SJSA1 (cell line): ENCODE measurements around the gene MELK. TPM values are rescaled to one million over a fixed set of nuclear protein-coding genes. Genes with fewer than 3 reads are reported as not detected.
"Not testable (repeated sequence)": the region's sequence is repeated elsewhere in the genome, so short reads cannot be mapped to it uniquely, and the experiment has no call there.

ENCODE experiments used
- DNase-seq, 2 experiments: peaks; one replicate each; pipeline ENCODE4 v3.0.0-alpha.2; 2015 to 2020; ENCODE audit warnings: low spot score in 2 of 2, low read depth in 1 of 2
- H3K27ac ChIP-seq: fragments of 250-450 bp; sonication (Bioruptor Pico); 2 replicates; pipeline ENCODE4 v1.5.1; 2020; ENCODE audit warnings: mild to moderate bottlenecking, moderate library complexity
- H3K27me3 ChIP-seq: fragments of 250-450 bp; sonication (Bioruptor Pico); replicated peaks from 2 replicates; pipeline ENCODE4 v1.5.1; 2020; ENCODE audit warnings: mild to moderate bottlenecking, moderate library complexity
- H3K36me3 ChIP-seq: fragments of 250-450 bp; sonication (Bioruptor Pico); 2 replicates; pipeline ENCODE4 v1.5.1; 2020; ENCODE audit warnings: mild to moderate bottlenecking
- H3K4me1 ChIP-seq: fragments of 250-450 bp; sonication (Bioruptor Pico); replicated peaks from 2 replicates; pipeline ENCODE4 v1.6.1; 2021; ENCODE audit warnings: mild to moderate bottlenecking
- H3K4me3 ChIP-seq: fragments of 250-450 bp; sonication (Bioruptor Pico); 2 replicates; pipeline ENCODE4 v1.5.1; 2020; ENCODE audit warnings: mild to moderate bottlenecking
- H3K9me3 ChIP-seq: fragments of 250-450 bp; sonication (Bioruptor Pico); replicated peaks from 2 replicates; pipeline ENCODE4 v1.5.1; 2020; ENCODE audit warnings: mild to moderate bottlenecking
- total RNA-seq: library from RNA; depleted of rRNA; stranded (reverse); fragments of >200 nt; shearing (Covaris generic); gene quantifications from 2 replicates; pipeline ENCODE4 v1.2.3, GENCODE V29; 2014; rRNA removed

MELK gene
- 24.7 and 43.9 TPM in 2 replicates for total RNA-seq

GRCh38 chr9:36572515-36573418 lies at the start of gene MELK:
TSS of gene MELK (plus strand) at chr9:36572895. CDS start at chr9:36581682, 8,787 bp downstream.
- H3K27ac ChIP-seq, result peak within 1 kb of the TSS; percentile 77
- no peaks in the 10 kb centered on the region for H3K9me3 ChIP-seq
- peak within 1 kb of the TSS; percentile 67 for H3K4me3 ChIP-seq
- H3K27me3 ChIP-seq, result no peaks in the 10 kb centered on the region
- H3K36me3 ChIP-seq, result peaks cover 24% of the 10 kb centered on the region
- peak; percentile 67 to 75 for DNase-seq
- H3K4me1 ChIP-seq, result peaks cover 21% of the 10 kb centered on the region

DNA sequence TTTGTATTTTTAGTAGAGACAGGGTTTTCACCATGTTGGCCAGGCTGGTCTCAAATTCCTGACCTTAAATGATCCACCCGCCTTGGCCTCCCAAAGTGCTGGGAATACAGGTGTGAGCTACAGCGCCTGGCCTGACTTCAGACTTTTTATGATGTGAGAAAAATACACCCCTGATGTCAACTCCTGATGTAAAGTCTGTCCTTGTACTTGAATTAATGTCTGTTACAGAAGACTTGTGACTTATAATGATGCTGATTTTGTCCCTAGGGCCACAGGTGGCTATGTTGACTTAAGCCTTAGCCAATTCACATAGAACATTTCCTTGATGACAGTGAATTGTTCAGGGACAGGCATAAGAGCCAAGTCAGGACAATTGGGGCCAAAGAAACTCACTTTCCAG lies 42.5 kb upstream of the MELK start:
- H3K9me3 ChIP-seq, result no peaks in the 10 kb centered on the region
- H3K27me3 ChIP-seq, result no peaks in the 10 kb centered on the region
- DNase-seq, result no peak
- no peak overlapping the region for H3K4me3 ChIP-seq
- H3K36me3 ChIP-seq, result no peaks in the 10 kb centered on the region
- H3K4me1 ChIP-seq, result no peaks in the 10 kb centered on the region
- H3K27ac ChIP-seq, result no peak overlapping the region

DNA sequence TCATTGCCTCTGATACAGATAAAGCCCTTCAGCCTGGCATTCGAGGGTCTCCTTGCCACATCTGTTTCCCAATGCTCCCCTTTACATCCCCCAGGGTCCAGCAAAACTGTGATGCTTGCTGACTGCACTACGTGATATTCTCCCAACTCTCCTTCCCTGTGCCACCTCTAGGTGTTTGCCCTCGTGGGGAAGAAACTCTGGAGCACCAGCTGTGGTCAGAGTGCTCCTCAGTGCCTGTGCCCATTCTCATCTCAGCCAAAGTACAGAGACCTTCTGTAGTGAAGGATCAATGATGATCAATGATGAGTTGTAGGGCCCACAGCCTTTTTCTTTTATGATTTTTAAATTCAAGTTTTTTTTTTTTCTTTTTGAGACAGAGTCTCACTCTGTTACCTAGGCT lies 40.3 kb upstream of the MELK start:
- Histone ChIP-seq H3K9me3 (no peaks in the 10 kb centered on the region), H3K4me1 (no peaks in the 10 kb centered on the region), H3K36me3 (no peaks in the 10 kb centered on the region), H3K27me3 (no peaks in the 10 kb centered on the region), H3K4me3 (no peak overlapping the region), H3K27ac (no peak overlapping the region)
- no peak for DNase-seq

DNA sequence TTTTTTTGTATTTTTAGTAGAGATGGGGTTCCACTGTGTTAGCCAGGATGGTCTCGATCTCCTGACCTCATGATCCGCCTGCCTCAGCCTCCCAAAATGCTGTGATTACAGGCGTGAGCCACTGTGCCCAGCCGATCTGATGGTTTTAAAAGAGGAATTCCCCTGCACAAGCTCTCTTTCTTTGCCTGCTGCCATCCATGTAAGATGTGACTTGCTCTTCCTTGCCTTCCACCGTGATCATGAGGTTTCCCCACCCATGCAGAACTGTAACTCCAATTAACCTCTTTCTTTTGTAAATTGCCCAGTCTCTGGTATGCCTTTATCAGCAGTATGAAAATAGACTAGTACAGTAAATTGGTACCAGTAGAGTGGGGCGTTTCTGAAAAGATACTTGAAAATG lies 39.0 kb upstream of the MELK start:
- not testable (repeated sequence) for H3K27ac ChIP-seq, H3K27me3 ChIP-seq, H3K4me1 ChIP-seq, DNase-seq, H3K36me3 ChIP-seq, H3K4me3 ChIP-seq, H3K9me3 ChIP-seq

GRCh38 chr9:36535107-36535506 lies 37.6 kb upstream of the MELK start:
- Histone ChIP-seq H3K4me1 (no peaks in the 10 kb centered on the region), H3K36me3 (no peaks in the 10 kb centered on the region), H3K27ac (no peak overlapping the region), H3K4me3 (no peak overlapping the region), H3K27me3 (no peaks in the 10 kb centered on the region), H3K9me3 (no peaks in the 10 kb centered on the region)
- DNase-seq, result no peak

DNA sequence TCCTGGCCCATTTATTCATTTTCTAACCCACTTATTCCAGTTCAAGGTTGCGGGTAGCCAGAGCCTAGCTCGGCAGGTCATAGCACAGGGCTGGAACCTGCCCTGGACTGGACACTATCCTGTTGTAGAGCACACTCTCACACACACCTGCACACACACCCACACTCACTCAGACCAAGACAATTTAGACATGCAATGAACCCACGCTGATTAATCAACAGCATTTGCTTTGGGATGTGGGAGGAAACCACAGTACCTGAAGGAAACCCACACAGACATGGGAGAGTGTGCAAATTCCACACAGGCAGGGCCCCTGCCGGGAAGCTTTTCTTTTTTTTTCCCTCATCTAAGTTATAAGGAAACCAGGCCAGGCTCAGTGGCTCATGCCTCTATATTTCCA lies 34.8 kb upstream of the MELK start:
- no peaks in the 10 kb centered on the region for H3K27me3 ChIP-seq
- H3K36me3 ChIP-seq, result no peaks in the 10 kb centered on the region
- no peaks in the 10 kb centered on the region for H3K9me3 ChIP-seq
- H3K27ac ChIP-seq, result no peak overlapping the region
- H3K4me1 ChIP-seq, result no peaks in the 10 kb centered on the region
- no peak for DNase-seq
- no peak overlapping the region for H3K4me3 ChIP-seq

GRCh38 chr9:36542355-36542754 lies 30.3 kb upstream of the MELK start:
- H3K36me3 ChIP-seq, result no peaks in the 10 kb centered on the region
- no peak for DNase-seq
- H3K9me3 ChIP-seq, result no peaks in the 10 kb centered on the region
- H3K4me3 ChIP-seq, result no peak overlapping the region
- H3K27me3 ChIP-seq, result no peaks in the 10 kb centered on the region
- peaks cover 8% of the 10 kb centered on the region for H3K4me1 ChIP-seq
- H3K27ac ChIP-seq, result no peak overlapping the region

- no peaks in the 10 kb centered on the region for H3K36me3 ChIP-seq
- no peak overlapping the region for H3K4me3 ChIP-seq
- H3K27ac ChIP-seq, result no peak overlapping the region
- H3K4me1 ChIP-seq, result peaks cover 8% of the 10 kb centered on the region
- peak; percentile 66 for DNase-seq
- H3K27me3 ChIP-seq, result no peaks in the 10 kb centered on the region
- no peaks in the 10 kb centered on the region for H3K9me3 ChIP-seq
Measured at GRCh38 chr9:36543916-36544315, 28.8 kb upstream of the MELK start.

- Histone ChIP-seq H3K36me3 (no peaks in the 10 kb centered on the region), H3K27me3 (no peaks in the 10 kb centered on the region), H3K4me3 (no peak overlapping the region), H3K27ac (no peak overlapping the region), H3K9me3 (no peaks in the 10 kb centered on the region), H3K4me1 (peaks cover 8% of the 10 kb centered on the region)
- no peak for DNase-seq
Measured at GRCh38 chr9:36547598-36547997, 25.1 kb upstream of the MELK start.

DNA sequence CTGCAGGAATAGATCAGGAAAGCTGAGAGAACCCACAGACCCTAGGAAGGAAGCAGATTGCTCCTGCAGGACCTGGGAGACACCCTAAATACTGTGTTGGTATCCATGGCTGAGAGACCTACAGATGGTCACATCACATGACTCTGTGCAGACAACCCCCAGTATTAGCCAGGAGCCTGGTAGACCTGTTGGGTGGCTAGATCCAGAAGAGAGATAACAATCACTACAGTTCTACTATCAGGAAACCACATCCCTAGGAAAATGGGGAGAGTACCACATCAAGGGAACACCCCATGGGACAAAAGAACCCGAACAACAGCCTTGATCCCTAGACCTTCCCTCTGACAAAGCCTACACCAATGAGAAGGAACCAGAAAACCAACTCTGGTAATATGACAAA lies 24.2 kb upstream of the MELK start:
- no peak for DNase-seq
- H3K27ac ChIP-seq, result no peak overlapping the region
- no peaks in the 10 kb centered on the region for H3K27me3 ChIP-seq
- no peaks in the 10 kb centered on the region for H3K9me3 ChIP-seq
- no peaks in the 10 kb centered on the region for H3K36me3 ChIP-seq
- no peak overlapping the region for H3K4me3 ChIP-seq
- peaks cover 6% of the 10 kb centered on the region for H3K4me1 ChIP-seq

GRCh38 chr9:36550135-36550534 lies 22.6 kb upstream of the MELK start:
- H3K36me3 ChIP-seq, result no peaks in the 10 kb centered on the region
- no peaks in the 10 kb centered on the region for H3K9me3 ChIP-seq
- H3K27me3 ChIP-seq, result no peaks in the 10 kb centered on the region
- H3K27ac ChIP-seq, result no peak overlapping the region
- DNase-seq, result no peak
- no peaks in the 10 kb centered on the region for H3K4me1 ChIP-seq
- H3K4me3 ChIP-seq, result no peak overlapping the region

DNA sequence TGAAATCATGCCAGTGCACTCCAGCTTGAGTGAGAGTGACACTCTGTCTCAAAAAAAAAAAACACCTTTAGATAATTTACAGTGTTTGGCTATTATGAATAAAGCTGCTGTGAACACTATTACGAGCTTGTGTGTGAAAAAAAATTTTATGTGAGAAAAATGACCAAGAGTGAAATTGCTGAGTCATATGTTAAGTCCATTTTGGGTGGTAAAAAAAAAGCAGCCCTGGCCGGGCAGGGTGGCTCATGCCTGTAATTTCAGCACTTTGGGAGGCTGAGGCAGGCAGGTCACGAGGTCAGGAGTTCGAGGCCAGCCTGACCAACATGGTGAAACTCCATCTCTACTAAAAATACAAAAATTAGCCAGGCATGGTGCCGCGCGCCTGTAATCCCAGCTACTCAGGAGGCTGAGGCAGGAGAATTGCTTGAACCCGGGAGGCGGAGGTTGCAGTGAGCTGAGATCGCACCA lies 22.0 kb upstream of the MELK start:
- DNase-seq, H3K4me1 ChIP-seq: not testable (repeated sequence)

GRCh38 chr9:36551129-36551528 lies 21.6 kb upstream of the MELK start:
- H3K36me3 ChIP-seq, result no peaks in the 10 kb centered on the region

More for the DNA sequence above, 22.0 kb upstream of the MELK start:
- H3K4me3 ChIP-seq, H3K9me3 ChIP-seq, H3K27ac ChIP-seq, H3K27me3 ChIP-seq, H3K36me3 ChIP-seq: not testable (repeated sequence)

GRCh38 chr9:36551910-36552309 lies 20.8 kb upstream of the MELK start:
- Histone ChIP-seq H3K27me3 (no peaks in the 10 kb centered on the region), H3K36me3 (no peaks in the 10 kb centered on the region), H3K9me3 (no peaks in the 10 kb centered on the region), H3K4me3 (no peak overlapping the region), H3K4me1 (no peaks in the 10 kb centered on the region), H3K27ac (no peak overlapping the region)
- no peak for DNase-seq

More at GRCh38 chr9:36551129-36551528, 21.6 kb upstream of the MELK start:
- Histone ChIP-seq H3K27ac (no peak overlapping the region), H3K4me1 (no peaks in the 10 kb centered on the region), H3K4me3 (no peak overlapping the region), H3K27me3 (no peaks in the 10 kb centered on the region), H3K9me3 (no peaks in the 10 kb centered on the region)
- DNase-seq, result no peak
